ENCODE measurements around the gene DTNBP1. TPM values are rescaled to one million over a fixed set of nuclear protein-coding genes. Genes with fewer than 3 reads are reported as not detected.

DTNBP1 gene
- total and polyA plus RNA-seq, 2 experiments from 2014 or later: 0.32 to 15.8 TPM

- WGBS, 2 experiments (ENCODE audit: low coverage in 1 of 2, low lambda C conversion rate in 2 of 2, missing lambda C conversion rate in 2 of 2): 83 to 92% methylated on average over 7 of the region's 7 CpGs
- H3K4me3 ChIP-seq: no peak overlapping the region
Measured at GRCh38 chr6:15577550-15578171, 85.2 kb downstream of the DTNBP1 start.

GRCh38 chr6:15577106-15577505, 85.7 kb downstream of the DTNBP1 start:
- TF ChIP-seq EZH2 (IDR thresholded peaks at IDR 0.05; ENCODE audit: insufficient read depth, poor library complexity, severe bottlenecking): no peak
- TF ChIP-seq EZH2phosphoT487 (IDR thresholded peaks at IDR 0.05; ENCODE audit: insufficient read depth, low read depth): no peak
- H3K4me2 ChIP-seq (ENCODE audit: unreplicated experiment): no peak overlapping the region
- H3F3A ChIP-seq (ENCODE audit: insufficient read depth): no peaks in the 10 kb centered on the region
- no peak for DNase-seq
- WGBS, 2 experiments (ENCODE audit: low coverage in 1 of 2, low lambda C conversion rate in 2 of 2, missing lambda C conversion rate in 2 of 2): 92 to 94% methylated on average over 8 of the region's 8 CpGs
- H3K9me3 ChIP-seq (ENCODE audit: low read depth): no peaks in the 10 kb centered on the region
- H3K79me2 ChIP-seq (ENCODE audit: insufficient read depth): no peaks in the 10 kb centered on the region
- no peaks in the 10 kb centered on the region for H3K27me3 ChIP-seq (replicated peaks; ENCODE audit: insufficient read depth)
- no peak overlapping the region for H3K4me3 ChIP-seq
- no peak overlapping the region for H3K27ac ChIP-seq
- no peaks in the 10 kb centered on the region for H3K4me1 ChIP-seq (ENCODE audit: insufficient read depth)
- H3K9ac ChIP-seq: no peak overlapping the region
- in situ Hi-C loops (cut with MboI): no loop called here
- no peaks in the 10 kb centered on the region for H4K20me1 ChIP-seq (ENCODE audit: insufficient read depth)
- no peaks in the 10 kb centered on the region for H3K36me3 ChIP-seq (ENCODE audit: low read depth)
- H2AFZ ChIP-seq: no peak overlapping the region
- H3K9me2 ChIP-seq (ENCODE audit: insufficient read depth): no peaks in the 10 kb centered on the region

More at GRCh38 chr6:15577550-15578171, 85.2 kb downstream of the DTNBP1 start:
- no peaks in the 10 kb centered on the region for H3K79me2 ChIP-seq (ENCODE audit: insufficient read depth)
- no peaks in the 10 kb centered on the region for H4K20me1 ChIP-seq (ENCODE audit: insufficient read depth)
- H3K27me3 ChIP-seq (replicated peaks; ENCODE audit: insufficient read depth): no peaks in the 10 kb centered on the region
- in situ Hi-C loops (cut with MboI): no loop called here
- H3K4me1 ChIP-seq (ENCODE audit: insufficient read depth): no peaks in the 10 kb centered on the region
- no peak overlapping the region for H2AFZ ChIP-seq
- H3K9me2 ChIP-seq (ENCODE audit: insufficient read depth): no peaks in the 10 kb centered on the region
- no peak for DNase-seq
- H3K36me3 ChIP-seq (ENCODE audit: low read depth): no peaks in the 10 kb centered on the region
- H3F3A ChIP-seq (ENCODE audit: insufficient read depth): no peaks in the 10 kb centered on the region
- H3K27ac ChIP-seq: no peak overlapping the region
- no peaks in the 10 kb centered on the region for H3K9me3 ChIP-seq (ENCODE audit: low read depth)
- TF ChIP-seq EZH2 (IDR thresholded peaks at IDR 0.05; ENCODE audit: insufficient read depth, poor library complexity, severe bottlenecking) (no peak), EZH2phosphoT487 (IDR thresholded peaks at IDR 0.05; ENCODE audit: insufficient read depth, low read depth) (no peak)
- no peak overlapping the region for H3K4me2 ChIP-seq (ENCODE audit: unreplicated experiment)
- H3K9ac ChIP-seq: no peak overlapping the region

GRCh38 chr6:15575357-15576033, 87.3 kb downstream of the DTNBP1 start:
- 92 to 94% methylated on average over 5 of the region's 5 CpGs for WGBS, 2 experiments (ENCODE audit: low coverage in 1 of 2, low lambda C conversion rate in 2 of 2, missing lambda C conversion rate in 2 of 2)
- DNase-seq: no peak
- no peaks in the 10 kb centered on the region for H3K27me3 ChIP-seq (replicated peaks; ENCODE audit: insufficient read depth)
- in situ Hi-C loops (cut with MboI): no loop called here
- no peaks in the 10 kb centered on the region for H3K4me1 ChIP-seq (ENCODE audit: insufficient read depth)
- H3K27ac ChIP-seq: no peak overlapping the region
- H3K79me2 ChIP-seq (ENCODE audit: insufficient read depth): no peaks in the 10 kb centered on the region
- H3K9me3 ChIP-seq (ENCODE audit: low read depth): no peaks in the 10 kb centered on the region
- H3K4me3 ChIP-seq: no peak overlapping the region
- TF ChIP-seq EZH2phosphoT487 (IDR thresholded peaks at IDR 0.05; ENCODE audit: insufficient read depth, low read depth) (no peak), EZH2 (IDR thresholded peaks at IDR 0.05; ENCODE audit: insufficient read depth, poor library complexity, severe bottlenecking) (no peak)
- no peaks in the 10 kb centered on the region for H3F3A ChIP-seq (ENCODE audit: insufficient read depth)
- no peaks in the 10 kb centered on the region for H4K20me1 ChIP-seq (ENCODE audit: insufficient read depth)
- no peak overlapping the region for H2AFZ ChIP-seq
- H3K9me2 ChIP-seq (ENCODE audit: insufficient read depth): no peaks in the 10 kb centered on the region
- H3K4me2 ChIP-seq (ENCODE audit: unreplicated experiment): no peak overlapping the region
- no peaks in the 10 kb centered on the region for H3K36me3 ChIP-seq (ENCODE audit: low read depth)
- no peak overlapping the region for H3K9ac ChIP-seq

- H3K9ac ChIP-seq: no peak overlapping the region
- no peak overlapping the region for H3K4me3 ChIP-seq
- H3K36me3 ChIP-seq (ENCODE audit: low read depth): no peaks in the 10 kb centered on the region
- H3F3A ChIP-seq (ENCODE audit: insufficient read depth): no peaks in the 10 kb centered on the region
- WGBS, 2 experiments (ENCODE audit: low coverage in 1 of 2, low lambda C conversion rate in 2 of 2, missing lambda C conversion rate in 2 of 2): 84 to 87% methylated on average over 3 of the region's 3 CpGs
- H4K20me1 ChIP-seq (ENCODE audit: insufficient read depth): no peaks in the 10 kb centered on the region
- no peak overlapping the region for H2AFZ ChIP-seq
- in situ Hi-C loops (cut with MboI): no loop called here
- H3K27ac ChIP-seq: no peak overlapping the region
- H3K9me2 ChIP-seq (ENCODE audit: insufficient read depth): no peaks in the 10 kb centered on the region
- DNase-seq: no peak
- H3K79me2 ChIP-seq (ENCODE audit: insufficient read depth): no peaks in the 10 kb centered on the region
- H3K27me3 ChIP-seq (replicated peaks; ENCODE audit: insufficient read depth): no peaks in the 10 kb centered on the region
- TF ChIP-seq EZH2 (IDR thresholded peaks at IDR 0.05; ENCODE audit: insufficient read depth, poor library complexity, severe bottlenecking) (no peak), EZH2phosphoT487 (IDR thresholded peaks at IDR 0.05; ENCODE audit: insufficient read depth, low read depth) (no peak)
- H3K4me2 ChIP-seq (ENCODE audit: unreplicated experiment): no peak overlapping the region
- no peaks in the 10 kb centered on the region for H3K9me3 ChIP-seq (ENCODE audit: low read depth)
- no peaks in the 10 kb centered on the region for H3K4me1 ChIP-seq (ENCODE audit: insufficient read depth)
Measured at GRCh38 chr6:15574486-15574885, 88.3 kb downstream of the DTNBP1 start.

Measured in GM23248 (cell line).